Stomach smooth muscle (tissue), 2 donors: ENCODE results near the gene KCNC2.

ENCODE experiments used
- H3K27ac ChIP-seq: one replicate; pipeline ENCODE4 v1.7.0; 2013; ENCODE audit warnings: mild to moderate bottlenecking, low read length, inconsistent platforms
- H3K27me3 ChIP-seq, 2 donors: one replicate each; pipeline ENCODE4 v1.7.0; 2013; ENCODE audit warnings: low read length in 2 of 2; ENCODE audit not compliant: insufficient read depth in 2 of 2, control insufficient read depth in 1 of 2
- H3K36me3 ChIP-seq, 2 donors: one replicate each; pipeline ENCODE4 v1.7.0; 2013; ENCODE audit warnings: low read length in 2 of 2; ENCODE audit not compliant: control insufficient read depth in 2 of 2, insufficient read depth in 2 of 2
- H3K4me1 ChIP-seq: one replicate; pipeline ENCODE4 v1.7.0; 2013; ENCODE audit warnings: low read length; ENCODE audit not compliant: control insufficient read depth, insufficient read depth
- H3K4me3 ChIP-seq, 2 donors: one replicate each; pipeline ENCODE4 v1.7.0; 2013; ENCODE audit warnings: low read length in 2 of 2
- H3K9ac ChIP-seq, 2 donors: one replicate each; pipeline ENCODE4 v1.7.0; 2013; ENCODE audit warnings: low read length in 2 of 2, mild to moderate bottlenecking in 1 of 2
- H3K9me3 ChIP-seq, 2 donors: one replicate each; pipeline ENCODE4 v1.7.0; 2013; ENCODE audit warnings: low read length in 2 of 2; ENCODE audit not compliant: control insufficient read depth in 2 of 2
- donor health status: healthy.
- donor health status: Pancreatic carcinoma.

KCNC2 gene

DNA sequence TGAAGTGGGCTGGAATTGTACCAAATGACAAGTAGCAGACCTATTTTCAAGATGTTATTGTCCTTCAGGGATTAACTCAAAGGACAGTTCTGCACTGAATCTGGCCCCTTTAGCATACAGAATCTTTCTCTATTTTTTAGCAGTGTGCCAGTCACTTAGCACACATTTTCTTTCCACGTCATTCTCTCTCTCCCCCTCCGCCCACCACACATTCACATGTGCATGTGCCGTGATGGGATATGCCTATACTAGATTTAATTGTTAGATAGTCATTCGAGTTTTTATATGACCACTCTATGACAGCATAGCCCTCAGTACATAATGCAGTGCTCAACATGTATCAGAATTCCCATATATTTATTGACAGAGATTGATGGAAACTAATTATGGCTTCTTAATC, 129.1 kb downstream of the KCNC2 start:
- Histone ChIP-seq H3K27ac (no peak overlapping the region), H3K9me3 (no peaks in the 10 kb centered on the region), H3K4me3 (no peak overlapping the region), H3K9ac (no peak overlapping the region), H3K27me3 (no peaks in the 10 kb centered on the region), H3K36me3 (no peaks in the 10 kb centered on the region), H3K4me1 (no peaks in the 10 kb centered on the region)

- H3K27ac ChIP-seq, result no peak overlapping the region
- no peak overlapping the region for H3K4me3 ChIP-seq
- no peaks in the 10 kb centered on the region for H3K4me1 ChIP-seq
- H3K9ac ChIP-seq, result no peak overlapping the region
- no peaks in the 10 kb centered on the region for H3K36me3 ChIP-seq
- H3K27me3 ChIP-seq, result no peaks in the 10 kb centered on the region
- no peaks in the 10 kb centered on the region for H3K9me3 ChIP-seq
These were observed 144.2 kb downstream of the KCNC2 start for GRCh38 chr12:75065482-75065881.

- no peaks in the 10 kb centered on the region for H3K4me1 ChIP-seq
- H3K27me3 ChIP-seq, result no peaks in the 10 kb centered on the region
- H3K4me3 ChIP-seq, result no peak overlapping the region
- no peaks in the 10 kb centered on the region for H3K9me3 ChIP-seq
- no peak overlapping the region for H3K27ac ChIP-seq
- no peaks in the 10 kb centered on the region for H3K36me3 ChIP-seq
- H3K9ac ChIP-seq, result no peak overlapping the region
These were observed 146.9 kb downstream of the KCNC2 start for GRCh38 chr12:75062691-75063090.

DNA sequence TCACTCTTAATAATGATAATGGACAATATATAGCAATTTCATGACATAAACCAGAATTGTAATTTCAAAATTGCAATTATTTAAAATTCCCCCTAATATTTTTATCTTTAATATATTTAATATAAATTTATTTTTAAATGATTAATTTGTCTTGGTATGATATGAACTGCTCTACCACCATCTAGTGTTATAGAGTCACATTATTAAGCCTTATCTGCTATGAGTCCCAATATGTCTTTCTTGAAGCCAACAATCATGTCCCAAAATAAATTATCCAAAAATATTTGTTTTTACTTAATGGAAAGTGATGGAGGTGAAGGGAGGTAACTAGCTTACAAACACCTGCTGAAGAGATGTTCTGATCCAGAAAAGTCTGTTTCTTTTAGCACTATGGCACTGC, 151.4 kb downstream of the KCNC2 start:
- Histone ChIP-seq H3K4me3 (no peak overlapping the region), H3K4me1 (no peaks in the 10 kb centered on the region), H3K27ac (no peak overlapping the region), H3K9ac (no peak overlapping the region), H3K36me3 (no peaks in the 10 kb centered on the region), H3K9me3 (no peaks in the 10 kb centered on the region), H3K27me3 (no peaks in the 10 kb centered on the region)

GRCh38 chr12:75048767-75049166, 160.9 kb downstream of the KCNC2 start:
- Histone ChIP-seq H3K4me1 (no peaks in the 10 kb centered on the region), H3K27me3 (no peaks in the 10 kb centered on the region), H3K36me3 (no peaks in the 10 kb centered on the region), H3K9me3 (no peaks in the 10 kb centered on the region), H3K9ac (no peak overlapping the region), H3K27ac (no peak overlapping the region), H3K4me3 (no peak overlapping the region)

DNA sequence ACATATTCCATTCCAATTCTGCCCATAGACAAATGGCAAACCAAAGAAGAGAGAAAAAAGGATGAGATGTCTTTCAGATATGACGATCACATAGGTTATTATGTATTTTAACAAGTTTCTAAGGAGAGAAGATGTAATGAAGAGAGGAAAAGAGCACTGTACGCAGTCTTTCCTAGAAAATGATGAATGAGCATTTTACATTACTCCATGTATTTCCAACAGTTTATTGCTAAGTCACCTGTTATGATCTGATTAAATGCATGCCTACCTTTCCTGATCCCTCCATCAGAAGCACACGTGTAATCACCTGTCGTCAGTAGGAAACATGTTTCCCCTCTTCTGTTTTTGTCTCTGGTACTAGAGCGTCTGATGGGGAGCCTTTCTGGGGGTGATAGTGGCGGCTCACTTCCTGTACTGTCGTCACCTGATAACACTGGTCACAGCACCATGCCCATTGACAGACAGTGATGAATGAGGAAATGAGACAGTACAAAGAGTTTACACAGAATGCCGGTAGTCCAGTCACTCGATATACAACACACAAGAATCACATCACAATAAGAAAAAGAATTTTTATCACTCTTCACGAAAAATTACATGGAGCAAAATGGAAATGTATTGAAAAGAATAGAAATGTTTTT, 161.6 kb downstream of the KCNC2 start:
- Histone ChIP-seq H3K36me3 (no peaks in the 10 kb centered on the region), H3K4me3 (no peak overlapping the region), H3K9ac (no peak overlapping the region), H3K4me1 (no peaks in the 10 kb centered on the region), H3K9me3 (no peaks in the 10 kb centered on the region), H3K27me3 (no peaks in the 10 kb centered on the region), H3K27ac (no peak overlapping the region)

GRCh38 chr12:75042125-75042524, 167.5 kb downstream of the KCNC2 start:
- Histone ChIP-seq H3K36me3 (no peaks in the 10 kb centered on the region), H3K27me3 (no peaks in the 10 kb centered on the region), H3K9me3 (no peaks in the 10 kb centered on the region), H3K9ac (no peak overlapping the region), H3K27ac (no peak overlapping the region), H3K4me1 (no peaks in the 10 kb centered on the region), H3K4me3 (no peak overlapping the region)

DNA sequence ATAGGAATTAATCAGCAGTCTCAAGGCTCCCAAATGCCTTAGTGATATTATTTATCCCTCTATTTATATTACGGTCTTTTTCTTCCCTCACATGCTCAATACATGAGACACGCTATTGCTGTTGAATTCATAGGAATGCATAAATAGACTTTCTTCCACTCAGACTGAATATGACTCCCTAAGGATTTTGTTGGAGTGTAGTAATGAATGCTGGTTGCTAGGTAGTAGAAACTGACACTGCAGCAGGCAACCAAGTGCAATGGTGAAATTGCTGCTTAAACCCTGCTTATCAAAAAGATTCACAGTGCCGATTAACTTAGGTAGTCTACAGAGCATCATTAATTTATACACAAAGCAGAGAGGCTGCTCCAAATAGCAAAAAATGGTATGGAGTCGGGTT, 168.2 kb downstream of the KCNC2 start:
- H3K9ac ChIP-seq, result no peak overlapping the region
- H3K4me1 ChIP-seq, result no peaks in the 10 kb centered on the region
- H3K27me3 ChIP-seq, result no peaks in the 10 kb centered on the region
- H3K4me3 ChIP-seq, result no peak overlapping the region
- H3K9me3 ChIP-seq, result no peaks in the 10 kb centered on the region
- H3K36me3 ChIP-seq, result no peaks in the 10 kb centered on the region
- no peak overlapping the region for H3K27ac ChIP-seq

- Histone ChIP-seq H3K4me3 (no peak overlapping the region), H3K9me3 (peaks cover 8 to 12% of the 10 kb centered on the region in 2 donors), H3K9ac (no peak overlapping the region), H3K27me3 (no peaks in the 10 kb centered on the region), H3K36me3 (no peaks in the 10 kb centered on the region), H3K27ac (no peak overlapping the region), H3K4me1 (no peaks in the 10 kb centered on the region)
These were observed 189.5 kb downstream of the KCNC2 start for GRCh38 chr12:75020068-75020557.

- Histone ChIP-seq H3K27ac (no peak overlapping the region), H3K4me3 (no peak overlapping the region), H3K9me3 (peaks cover 1 to 4% of the 10 kb centered on the region in 2 donors), H3K9ac (no peak overlapping the region), H3K27me3 (no peaks in the 10 kb centered on the region), H3K4me1 (no peaks in the 10 kb centered on the region), H3K36me3 (no peaks in the 10 kb centered on the region)
These were observed 198.5 kb downstream of the KCNC2 start for GRCh38 chr12:75011120-75011519.

DNA sequence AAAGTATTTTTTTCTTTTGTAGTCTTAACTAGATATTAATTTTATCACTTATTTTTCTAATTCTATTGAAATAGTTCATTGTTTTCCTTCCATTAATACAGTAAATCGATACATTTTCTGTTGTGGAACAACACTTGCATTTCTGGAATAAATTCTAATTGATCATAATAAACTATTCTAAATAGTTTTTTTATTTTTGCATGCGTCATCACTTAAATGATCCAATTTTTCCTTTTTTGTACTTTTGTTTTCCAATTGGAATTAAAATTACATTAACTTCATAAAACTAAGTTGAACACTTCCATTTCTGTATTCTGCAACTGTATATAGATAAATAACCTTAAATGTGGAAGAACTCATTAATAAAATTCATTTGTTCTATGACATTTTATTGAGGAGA, 202.5 kb downstream of the KCNC2 start:
- H3K9ac ChIP-seq, result no peak overlapping the region
- no peaks in the 10 kb centered on the region for H3K4me1 ChIP-seq
- H3K4me3 ChIP-seq, result no peak overlapping the region
- no peaks in the 10 kb centered on the region for H3K36me3 ChIP-seq
- no peak overlapping the region for H3K27ac ChIP-seq
- H3K27me3 ChIP-seq, result no peaks in the 10 kb centered on the region
- H3K9me3 ChIP-seq, result no peaks in the 10 kb centered on the region
